ENCODE data around the gene PRR20D. TPM values are rescaled to one million over a fixed set of nuclear protein-coding genes. Genes with fewer than 3 reads are reported as not detected.
"Not testable (repeated sequence)": the region's sequence is repeated elsewhere in the genome, so short reads cannot be mapped to it uniquely, and the experiment has no call there.

PRR20D gene
- total RNA-seq: not detected

DNA sequence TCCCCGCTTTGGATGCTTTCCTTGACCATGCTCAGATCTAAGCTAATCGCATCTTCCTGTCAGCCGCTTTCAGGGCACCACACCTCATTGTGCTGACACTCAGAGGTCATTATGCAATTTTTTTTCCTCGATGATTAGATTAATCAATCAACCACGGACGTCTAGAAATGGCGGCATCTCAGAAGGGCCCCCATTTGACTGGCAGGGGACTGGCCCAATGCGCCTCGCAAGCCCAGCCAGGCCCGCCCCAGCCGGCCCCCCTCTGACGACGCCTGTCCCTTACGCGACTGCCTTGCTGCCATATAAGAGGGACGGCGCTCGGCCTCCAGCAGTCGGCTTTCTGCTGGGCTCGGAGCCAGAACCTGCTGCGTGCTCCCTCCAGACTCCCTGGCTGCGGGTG lies at the start of gene PRR20D:
Gene PRR20D (plus strand): TSS at position 301 of the 400 bp plus-strand sequence. CDS start 387 bp downstream, outside the sequence.
- DNase-seq; H3K27ac ChIP-seq; H3K27me3 ChIP-seq; H3K36me3 ChIP-seq; H3K9me3 ChIP-seq; H3K4me3 ChIP-seq; intact Hi-C loops (cut with DNase I); H3K4me1 ChIP-seq: not testable (repeated sequence)
- WGBS, 2 donors: no CpG with 5 or more reads among the region's 22 CpGs

DNA sequence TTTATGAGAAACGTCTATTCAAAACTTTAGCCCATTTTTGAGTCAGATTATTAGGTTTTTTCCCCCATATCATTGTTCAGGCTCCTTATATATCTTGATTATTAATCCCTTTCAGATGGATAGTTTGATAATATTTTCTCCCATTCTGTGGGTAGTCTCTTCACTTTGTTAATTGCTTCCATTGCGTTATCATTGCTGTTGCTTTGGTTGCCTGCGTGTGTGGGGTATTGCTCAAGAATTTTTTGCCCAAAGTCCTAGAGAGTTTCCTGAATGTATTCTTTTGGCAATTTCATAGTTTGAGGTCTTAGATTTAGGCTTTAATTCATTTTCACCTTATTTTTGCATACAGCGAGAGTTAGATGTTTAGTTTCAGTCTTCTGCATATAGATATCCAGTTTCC lies 45.5 kb upstream of the PRR20D start:
- H3K4me1 ChIP-seq: no peaks in the 10 kb centered on the region
- no peak for TF ChIP-seq POLR2A (IDR thresholded peaks at IDR 0.05)
- TF ChIP-seq, protein P1, sequence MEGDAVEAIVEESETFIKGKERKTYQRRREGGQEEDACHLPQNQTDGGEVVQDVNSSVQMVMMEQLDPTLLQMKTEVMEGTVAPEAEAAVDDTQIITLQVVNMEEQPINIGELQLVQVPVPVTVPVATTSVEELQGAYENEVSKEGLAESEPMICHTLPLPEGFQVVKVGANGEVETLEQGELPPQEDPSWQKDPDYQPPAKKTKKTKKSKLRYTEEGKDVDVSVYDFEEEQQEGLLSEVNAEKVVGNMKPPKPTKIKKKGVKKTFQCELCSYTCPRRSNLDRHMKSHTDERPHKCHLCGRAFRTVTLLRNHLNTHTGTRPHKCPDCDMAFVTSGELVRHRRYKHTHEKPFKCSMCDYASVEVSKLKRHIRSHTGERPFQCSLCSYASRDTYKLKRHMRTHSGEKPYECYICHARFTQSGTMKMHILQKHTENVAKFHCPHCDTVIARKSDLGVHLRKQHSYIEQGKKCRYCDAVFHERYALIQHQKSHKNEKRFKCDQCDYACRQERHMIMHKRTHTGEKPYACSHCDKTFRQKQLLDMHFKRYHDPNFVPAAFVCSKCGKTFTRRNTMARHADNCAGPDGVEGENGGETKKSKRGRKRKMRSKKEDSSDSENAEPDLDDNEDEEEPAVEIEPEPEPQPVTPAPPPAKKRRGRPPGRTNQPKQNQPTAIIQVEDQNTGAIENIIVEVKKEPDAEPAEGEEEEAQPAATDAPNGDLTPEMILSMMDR (IDR thresholded peaks at IDR 0.05): no peak
- 86 to 89% methylated on average over 4 of the region's 4 CpGs for WGBS, 2 donors
- H3K27me3 ChIP-seq: no peaks in the 10 kb centered on the region
- intact Hi-C loops (cut with DNase I): no loop called here
- DNase-seq: no peak
- no peak overlapping the region for H3K27ac ChIP-seq
- H3K9me3 ChIP-seq: no peaks in the 10 kb centered on the region
- no peaks in the 10 kb centered on the region for H3K36me3 ChIP-seq
- H3K4me3 ChIP-seq: no peak overlapping the region

DNA sequence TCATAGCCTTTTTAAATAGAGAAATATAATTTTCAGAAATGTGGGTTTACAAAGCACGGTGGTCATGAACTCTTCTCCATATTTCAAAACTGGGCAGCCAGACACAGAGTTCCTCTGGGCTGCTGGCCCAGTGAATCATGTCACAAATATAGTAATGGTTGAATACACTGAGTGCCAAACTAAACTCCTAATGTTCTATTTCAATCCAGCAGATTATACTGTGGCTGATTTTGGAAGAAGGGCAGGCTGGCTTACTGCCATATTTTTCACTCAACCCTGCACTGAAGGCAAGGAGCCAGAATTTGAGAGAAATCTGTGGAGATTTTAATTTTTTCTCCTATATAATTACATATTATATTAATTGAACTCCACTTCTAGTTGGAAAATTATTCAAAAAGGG lies 36.8 kb upstream of the PRR20D start:
- TF ChIP-seq, protein P1 (IDR thresholded peaks at IDR 0.05): no peak
- TF ChIP-seq POLR2A (IDR thresholded peaks at IDR 0.05): no peak
- H3K36me3 ChIP-seq: no peaks in the 10 kb centered on the region
- H3K4me1 ChIP-seq: no peaks in the 10 kb centered on the region
- no peaks in the 10 kb centered on the region for H3K27me3 ChIP-seq
- WGBS, 2 donors: 20 to 21% methylated on average over 1 of the region's 1 CpG
- intact Hi-C loops (cut with DNase I): no loop called here
- H3K9me3 ChIP-seq: no peaks in the 10 kb centered on the region
- no peak overlapping the region for H3K4me3 ChIP-seq
- no peak overlapping the region for H3K27ac ChIP-seq
- no peak for DNase-seq

DNA sequence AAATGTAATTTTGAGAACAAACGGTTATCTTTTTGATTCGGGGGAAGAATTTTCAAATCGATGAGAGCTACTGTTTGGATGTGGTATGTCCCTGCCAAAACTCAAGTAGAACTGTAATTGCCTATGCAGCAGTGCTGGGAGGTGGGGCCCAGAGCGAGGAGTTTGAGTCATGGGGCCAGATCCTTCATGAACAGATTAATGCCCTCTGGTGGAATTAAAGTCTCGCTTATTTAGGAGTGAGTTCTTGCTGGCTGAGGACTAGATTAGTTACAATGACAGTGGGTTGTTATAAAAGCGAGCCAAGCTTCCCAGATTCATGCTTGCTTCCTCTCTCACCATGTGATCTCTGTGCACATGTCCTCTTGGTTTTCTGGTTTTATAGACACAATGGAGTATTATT lies 31.5 kb upstream of the PRR20D start:
- 79 to 83% methylated on average over 5 to 6 of the region's 6 CpGs for WGBS, 2 donors
- H3K4me1 ChIP-seq: no peaks in the 10 kb centered on the region
- H3K27ac ChIP-seq: no peak overlapping the region
- TF ChIP-seq, protein P1 (IDR thresholded peaks at IDR 0.05): no peak
- TF ChIP-seq POLR2A (IDR thresholded peaks at IDR 0.05): no peak
- H3K9me3 ChIP-seq: no peaks in the 10 kb centered on the region
- intact Hi-C loops (cut with DNase I): no loop called here
- H3K4me3 ChIP-seq: no peak overlapping the region
- no peaks in the 10 kb centered on the region for H3K36me3 ChIP-seq
- no peak for DNase-seq
- H3K27me3 ChIP-seq: no peaks in the 10 kb centered on the region

DNA sequence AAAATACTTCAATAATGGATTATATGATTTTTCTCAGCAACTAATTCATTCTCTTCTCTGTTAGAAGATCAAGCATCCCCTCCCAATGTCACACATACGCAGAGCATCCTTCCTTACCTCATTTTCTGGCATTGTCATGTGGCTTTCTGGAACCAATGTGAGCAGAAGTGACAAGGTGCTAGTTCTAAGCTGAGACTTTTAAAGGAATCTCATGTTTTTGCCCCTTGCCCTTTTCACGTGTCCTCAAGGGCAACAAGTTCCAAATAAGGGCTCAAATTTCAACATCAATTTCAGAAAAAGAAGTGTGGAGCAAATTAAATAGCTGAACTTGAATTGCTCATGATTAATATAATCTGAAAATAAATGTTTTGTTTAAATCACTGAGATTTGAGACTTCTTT lies 24.3 kb upstream of the PRR20D start:
- no peak overlapping the region for H3K27ac ChIP-seq
- H3K4me1 ChIP-seq: no peaks in the 10 kb centered on the region
- intact Hi-C loops (cut with DNase I): no loop called here
- TF ChIP-seq POLR2A (IDR thresholded peaks at IDR 0.05): no peak
- TF ChIP-seq, protein P1 (IDR thresholded peaks at IDR 0.05): no peak
- no peaks in the 10 kb centered on the region for H3K27me3 ChIP-seq
- DNase-seq: no peak
- 44 to 62% methylated on average over 2 of the region's 2 CpGs for WGBS, 2 donors
- no peaks in the 10 kb centered on the region for H3K9me3 ChIP-seq
- H3K36me3 ChIP-seq: no peaks in the 10 kb centered on the region
- H3K4me3 ChIP-seq: no peak overlapping the region

DNA sequence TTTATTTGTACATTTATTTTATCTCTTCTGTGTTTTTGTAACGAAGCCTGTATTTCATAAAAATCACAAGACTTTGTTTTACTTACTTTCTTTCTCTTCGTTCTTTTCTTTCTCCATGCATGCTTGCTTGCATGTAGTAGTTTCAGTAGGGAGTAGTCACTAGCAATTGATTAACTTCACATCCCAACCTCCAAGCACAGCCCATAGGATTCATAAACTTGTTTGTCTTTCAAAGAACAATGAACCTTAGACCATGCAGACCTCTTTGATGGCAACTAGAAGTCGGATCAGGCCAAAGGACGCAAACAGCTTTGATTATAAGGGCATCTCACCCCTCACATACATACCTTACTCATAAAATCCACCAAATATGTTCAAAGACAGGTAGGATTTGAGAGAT lies 22.8 kb upstream of the PRR20D start:
- Histone ChIP-seq H3K4me1 (no peaks in the 10 kb centered on the region), H3K36me3 (no peaks in the 10 kb centered on the region), H3K27me3 (no peaks in the 10 kb centered on the region), H3K27ac (no peak overlapping the region), H3K4me3 (no peak overlapping the region), H3K9me3 (no peaks in the 10 kb centered on the region)
- no peak for DNase-seq
- no peak for TF ChIP-seq POLR2A (IDR thresholded peaks at IDR 0.05)
- TF ChIP-seq, protein P1 (IDR thresholded peaks at IDR 0.05): no peak
- 50 to 62% methylated on average over 4 of the region's 4 CpGs for WGBS, 2 donors
- intact Hi-C loops (cut with DNase I): no loop called here

Measured in esophagus squamous epithelium (tissue), 5 donors.